HG03103 (cell line): ENCODE results near the gene CCSER1.

Experiments used
- ATAC-seq: cut with Tn5 transposase; IDR thresholded peaks from one replicate; pipeline ENCODE4 v1.9.1; 2021; ENCODE audit warnings: low read depth; ENCODE audit not compliant: unreplicated experiment

Gene CCSER1

DNA sequence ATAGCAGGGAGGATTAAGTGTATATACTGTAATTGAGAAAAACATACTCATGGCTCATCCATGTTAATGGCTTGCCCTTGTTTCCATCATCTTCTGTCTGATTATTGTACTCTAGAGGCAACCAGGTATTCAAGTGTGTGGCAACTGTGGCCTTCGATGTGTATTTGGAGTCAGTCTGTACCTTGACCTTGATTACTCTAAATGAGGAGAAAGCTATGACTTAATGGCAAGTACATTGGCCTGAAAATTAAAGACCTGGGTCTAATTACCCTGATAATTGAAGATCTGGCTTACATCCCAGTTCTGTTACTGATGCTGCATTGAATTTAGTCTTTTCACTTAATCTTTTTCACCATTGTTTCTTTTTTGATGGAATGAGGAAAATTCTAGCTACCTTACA, 409.2 kb downstream of the CCSER1 start:
- no peak for ATAC-seq

- no peak for ATAC-seq
Observed at GRCh38 chr4:90537491-90537890, 410.3 kb downstream of the CCSER1 start.

DNA sequence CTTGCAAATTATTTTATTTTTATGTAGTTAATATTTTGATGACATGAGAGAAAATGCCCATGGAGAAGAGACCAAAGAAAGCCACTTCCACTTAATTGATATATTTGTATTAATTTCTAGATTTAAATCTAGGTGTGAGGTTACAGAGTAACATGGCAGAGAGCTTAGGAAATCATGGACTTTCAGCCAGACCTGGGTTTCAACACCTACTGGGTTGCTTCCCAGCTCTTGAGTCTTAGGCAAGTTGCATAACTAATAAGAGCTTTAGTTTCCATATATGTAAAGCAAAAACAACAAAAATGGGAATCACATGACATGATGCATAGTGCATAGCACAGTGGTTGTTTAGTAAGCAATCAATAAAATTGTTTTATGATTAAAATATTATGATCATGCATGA, 413.3 kb downstream of the CCSER1 start:
- no peak for ATAC-seq

DNA sequence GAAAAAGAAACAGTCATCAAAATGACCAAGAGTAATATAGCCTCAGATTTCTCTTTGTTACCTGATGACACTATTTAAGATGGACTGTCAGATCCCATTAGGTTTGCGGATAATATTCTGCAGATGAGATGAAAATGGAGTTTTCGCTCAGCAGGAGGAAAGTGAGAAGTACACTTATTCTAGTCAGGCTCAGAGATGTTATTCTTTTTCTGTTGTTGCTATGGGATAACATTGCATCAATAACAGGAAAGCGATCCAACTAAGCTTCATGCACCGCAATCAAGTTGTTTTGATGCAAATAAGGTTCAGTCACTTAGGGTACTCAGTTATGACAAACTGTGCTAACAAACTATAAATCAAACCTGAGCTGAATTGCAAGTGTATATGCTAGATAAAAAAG, 415.0 kb downstream of the CCSER1 start:
- ATAC-seq, result no peak

GRCh38 chr4:90543419-90544170, 416.4 kb downstream of the CCSER1 start:
- no peak for ATAC-seq

- ATAC-seq, result no peak
Observed at GRCh38 chr4:90544532-90545045, 417.4 kb downstream of the CCSER1 start.

DNA sequence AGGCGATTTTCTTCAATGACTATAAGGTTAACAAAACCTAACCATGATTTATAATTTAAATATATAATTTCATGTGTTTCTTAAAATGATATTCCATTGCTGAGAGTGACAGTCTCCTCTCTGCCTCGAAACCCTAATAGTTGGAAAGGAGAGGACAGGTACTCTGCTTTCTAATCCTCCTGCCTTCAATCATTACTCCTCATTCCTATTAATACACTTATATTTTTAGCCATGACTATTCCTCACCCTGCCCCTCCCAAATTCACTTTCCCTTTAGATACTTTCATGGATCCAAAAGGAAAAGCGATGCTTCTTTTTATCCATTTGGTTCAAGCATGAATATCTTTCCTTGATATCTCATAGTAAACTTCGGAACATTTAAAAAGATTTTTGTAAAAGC, 418.2 kb downstream of the CCSER1 start:
- no peak for ATAC-seq

GRCh38 chr4:90546114-90546513, 418.9 kb downstream of the CCSER1 start:
- ATAC-seq, result peak; percentile 43

GRCh38 chr4:90570615-90571014, 443.4 kb downstream of the CCSER1 start:
- no peak for ATAC-seq

GRCh38 chr4:90572996-90573395, 445.8 kb downstream of the CCSER1 start:
- no peak for ATAC-seq

GRCh38 chr4:90575371-90575770, 448.2 kb downstream of the CCSER1 start:
- ATAC-seq, result no peak

DNA sequence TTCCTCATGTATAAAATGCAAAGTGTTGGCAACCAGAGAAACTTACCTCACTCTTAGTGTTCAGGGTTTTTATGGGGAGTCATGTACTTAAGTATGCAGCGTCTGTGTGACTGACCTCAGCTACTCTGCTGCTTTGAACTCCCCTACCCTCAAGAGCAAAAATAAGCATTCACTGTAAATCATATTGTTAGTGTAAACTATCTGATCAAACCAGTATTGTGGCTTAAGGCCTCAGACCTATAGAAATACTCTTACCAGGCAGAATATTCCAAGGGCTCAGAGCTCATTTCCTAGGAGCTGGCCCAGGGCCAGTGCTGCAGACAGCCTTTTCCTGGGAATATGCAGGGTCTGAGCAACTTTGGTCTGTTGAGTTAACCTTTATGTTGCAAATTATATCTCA, 453.1 kb downstream of the CCSER1 start:
- no peak for ATAC-seq

DNA sequence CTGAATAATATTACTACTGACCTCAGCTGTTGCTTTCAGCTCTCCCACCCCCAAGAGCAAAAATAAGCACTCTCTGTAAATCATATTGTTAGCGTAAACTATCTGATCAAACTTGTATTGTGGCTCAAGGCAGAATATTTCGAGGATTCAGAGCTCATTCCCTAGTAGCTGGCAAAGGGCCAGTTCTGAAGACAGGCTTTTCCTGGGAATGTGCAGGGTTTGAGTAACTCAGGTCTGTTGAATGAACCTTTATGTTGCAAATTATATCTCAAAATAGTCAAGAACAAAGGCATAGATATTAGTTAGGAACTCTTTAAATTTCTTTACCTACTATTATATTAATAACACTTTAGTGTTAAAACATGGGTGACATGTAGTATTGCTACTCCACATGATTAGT, 454.9 kb downstream of the CCSER1 start:
- ATAC-seq, result no peak

GRCh38 chr4:90584051-90584450, 456.9 kb downstream of the CCSER1 start:
- ATAC-seq, result no peak

DNA sequence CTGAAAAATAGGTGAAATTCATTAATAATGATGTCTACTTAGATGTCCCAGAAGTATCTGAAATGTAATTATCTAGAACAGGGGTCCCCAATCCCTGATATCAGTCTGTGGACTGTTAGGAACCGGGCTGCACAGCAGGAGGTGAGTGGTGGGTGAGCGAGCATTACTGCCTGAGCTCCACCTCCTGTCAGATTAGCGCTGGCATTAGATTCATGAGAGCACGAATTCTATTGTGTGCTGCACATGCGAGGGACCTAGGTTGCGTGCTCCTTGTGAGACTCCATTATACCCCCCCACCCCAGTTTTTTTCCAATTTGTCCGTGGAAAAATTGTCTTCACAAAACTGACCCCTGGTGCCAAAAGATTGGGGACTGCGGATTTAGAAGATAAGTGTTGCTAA, 458.8 kb downstream of the CCSER1 start:
- no peak for ATAC-seq

GRCh38 chr4:90586799-90587198, 459.6 kb downstream of the CCSER1 start:
- ATAC-seq, result no peak

GRCh38 chr4:90597927-90598326, 470.7 kb downstream of the CCSER1 start:
- no peak for ATAC-seq

DNA sequence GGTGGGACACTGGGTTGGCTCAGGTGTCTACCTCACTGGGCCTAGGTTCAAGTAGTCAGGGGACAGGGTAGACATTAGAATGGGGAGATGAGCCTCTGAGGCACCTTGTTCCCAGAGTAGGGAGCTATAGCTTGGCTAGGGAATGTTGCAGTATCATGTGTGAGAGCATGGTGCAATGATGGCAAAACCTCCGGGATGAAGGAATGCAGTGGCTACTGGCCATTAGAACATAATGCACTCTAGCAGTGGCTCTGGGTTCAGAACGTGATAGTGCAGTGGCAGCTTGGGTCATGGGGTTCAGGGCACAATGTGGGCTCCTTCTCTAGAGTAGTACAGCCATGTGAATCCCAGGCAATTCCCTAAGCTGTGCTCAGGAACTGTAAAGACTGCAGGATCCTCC, 471.5 kb downstream of the CCSER1 start:
- ATAC-seq, result no peak

- no peak for ATAC-seq
Observed at GRCh38 chr4:90602726-90603125, 475.5 kb downstream of the CCSER1 start.

DNA sequence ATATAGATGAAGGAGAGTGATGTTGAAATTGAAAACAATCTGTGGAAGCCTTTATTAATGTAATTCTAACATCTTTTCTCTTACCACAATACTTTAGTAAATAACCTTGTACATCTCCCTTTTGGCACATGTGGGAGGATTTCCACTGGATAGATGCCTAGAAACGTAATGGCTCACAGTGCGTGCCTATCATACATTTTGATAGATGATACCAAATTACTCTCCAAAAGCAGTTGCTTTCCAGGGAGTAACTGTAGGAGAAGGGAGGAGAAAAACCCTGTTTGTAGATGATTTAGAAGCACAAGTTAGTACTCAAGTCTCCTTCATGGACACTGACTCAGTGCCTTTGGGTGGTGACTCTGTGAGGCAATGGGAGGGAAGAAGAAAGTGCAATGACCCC, 476.3 kb downstream of the CCSER1 start:
- no peak for ATAC-seq

GRCh38 chr4:90606781-90607180, 479.6 kb downstream of the CCSER1 start:
- no peak for ATAC-seq

DNA sequence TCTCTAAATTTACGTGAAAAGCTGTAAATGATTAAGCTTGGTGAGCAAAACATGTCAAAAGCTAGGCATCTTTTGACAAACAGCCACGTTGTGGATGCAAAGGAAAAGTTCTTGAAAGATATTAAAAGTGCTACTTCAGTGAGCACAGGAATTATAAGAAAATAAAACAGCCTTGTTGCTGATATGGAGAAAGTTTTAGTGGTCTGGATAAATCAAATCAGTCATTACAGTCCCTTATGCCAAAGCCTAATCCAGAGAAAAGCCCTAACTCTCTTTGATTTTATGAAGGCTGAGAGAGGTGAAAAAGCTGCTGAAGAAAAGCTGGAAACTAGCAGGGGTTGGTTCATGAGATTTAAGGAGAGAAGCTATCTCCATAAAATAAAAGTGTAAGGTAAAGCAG, 487.2 kb downstream of the CCSER1 start:
- ATAC-seq, result no peak

DNA sequence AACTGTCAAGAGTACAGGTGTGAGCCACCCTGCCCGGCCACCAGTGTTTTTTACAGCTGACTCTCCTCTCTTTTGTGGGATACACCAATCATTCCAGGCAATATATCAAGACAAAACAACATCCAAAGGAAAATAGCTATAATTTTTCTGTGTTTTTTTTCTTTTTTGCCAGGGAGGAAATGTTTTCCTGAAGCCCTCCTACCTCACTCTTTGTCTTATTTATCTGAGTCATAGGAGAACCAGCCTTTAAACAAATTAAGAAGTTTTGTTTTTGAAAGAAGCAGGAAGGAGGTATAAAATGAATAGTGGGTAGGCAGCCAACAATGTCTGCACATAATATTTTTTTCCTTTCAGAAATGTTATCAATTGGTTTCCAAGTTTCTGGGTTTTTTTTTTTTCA, 493.9 kb downstream of the CCSER1 start:
- no peak for ATAC-seq
